Right atrium auricular region (tissue), 2 donors: ENCODE results near the gene ORC5. TPM values are rescaled to one million over a fixed set of nuclear protein-coding genes. Genes with fewer than 3 reads are reported as not detected.

Experiments
- DNase-seq: peaks from one replicate; pipeline ENCODE4 v3.0.0-alpha.2; 2019; ENCODE audit warnings: low spot score
- H3K27ac ChIP-seq, 2 donors: fragments of 200-600 bp; sonication (generic); 1 replicate in 1 of 2; 2 replicates in 1 of 2; pipeline ENCODE4 v1.5.1; 2016 to 2019
- H3K27me3 ChIP-seq, 2 donors: fragments of 200-600 bp; sonication (generic); one replicate each; pipeline versions ENCODE4 v1.5.1 to v1.6.0; 2017 to 2019
- H3K36me3 ChIP-seq: fragments of 200-600 bp; sonication (generic); one replicate; pipeline ENCODE4 v1.5.1; 2016
- H3K4me1 ChIP-seq, 2 donors: fragments of 200-600 bp; sonication (generic); one replicate each; pipeline versions ENCODE4 v1.5.1 to v1.6.0; 2017 to 2019
- H3K4me3 ChIP-seq, 2 donors: fragments of 200-600 bp; sonication (generic); 1 replicate in 1 of 2; 2 replicates in 1 of 2; pipeline ENCODE4 v1.5.1; 2017 to 2019; ENCODE audit warnings: mild to moderate bottlenecking in 1 of 2, moderate library complexity in 1 of 2
- H3K9me3 ChIP-seq, 2 donors: fragments of 200-600 bp; sonication (generic); one replicate each; pipeline ENCODE4 v1.5.1; 2019
- CTCF ChIP-seq, 2 donors: fragments of 200-600 bp; sonication (generic); IDR thresholded peaks; one replicate each; pipeline ENCODE4 v1.5.1; 2019; ENCODE audit warnings: antibody characterized with exemption in 2 of 2
- total RNA-seq, 2 donors: library from RNA; depleted of rRNA; stranded (reverse); fragments of >200 nt; gene quantifications; one replicate each; pipeline ENCODE4 v1.1.0, GENCODE V29; 2016

Gene ORC5
- total RNA-seq, 2 donors from 2014 or later, result 5.5 to 11.9 TPM

- Histone ChIP-seq H3K27me3 (no peaks in the 10 kb centered on the region), H3K4me1 (peaks cover 0 to 19% of the 10 kb centered on the region in 2 donors), H3K27ac (peak overlapping the region; percentile 80 to 87), H3K36me3 (peaks cover 12% of the 10 kb centered on the region), H3K4me3 (peak overlapping the region; percentile 54 to 79), H3K9me3 (no peaks in the 10 kb centered on the region)
- no peak for TF ChIP-seq CTCF (IDR thresholded peaks at IDR 0.05)
- no peak for DNase-seq
These were observed 474 bp downstream of the ORC5 start for GRCh38 chr7:104207348-104207730.

DNA sequence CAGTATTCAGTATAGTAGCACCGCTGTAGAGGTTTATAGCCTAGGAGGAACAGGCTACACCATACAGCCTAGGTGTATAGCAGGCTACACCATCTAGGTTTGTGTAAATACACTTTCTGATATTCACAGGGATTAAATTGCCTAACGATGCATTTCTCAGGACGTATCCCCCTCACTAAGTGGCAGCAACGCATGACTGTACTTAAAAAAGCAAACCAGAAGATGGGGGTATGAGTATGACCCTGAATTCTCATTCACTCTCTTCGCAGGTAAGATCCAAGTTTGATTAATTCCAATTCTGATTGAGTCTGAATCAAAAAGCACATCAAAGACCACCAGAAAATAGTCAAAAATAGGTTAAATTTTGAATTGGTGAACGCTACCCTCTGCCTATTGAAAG is 972 bp downstream of the ORC5 start:
- Histone ChIP-seq H3K4me1 (peaks cover 0 to 19% of the 10 kb centered on the region in 2 donors), H3K4me3 (peak overlapping the region; percentile 54 to 79), H3K27me3 (no peaks in the 10 kb centered on the region), H3K27ac (no peak overlapping the region), H3K36me3 (peaks cover 17% of the 10 kb centered on the region), H3K9me3 (no peaks in the 10 kb centered on the region)
- TF ChIP-seq CTCF (IDR thresholded peaks at IDR 0.05), result no peak
- DNase-seq, result no peak

DNA sequence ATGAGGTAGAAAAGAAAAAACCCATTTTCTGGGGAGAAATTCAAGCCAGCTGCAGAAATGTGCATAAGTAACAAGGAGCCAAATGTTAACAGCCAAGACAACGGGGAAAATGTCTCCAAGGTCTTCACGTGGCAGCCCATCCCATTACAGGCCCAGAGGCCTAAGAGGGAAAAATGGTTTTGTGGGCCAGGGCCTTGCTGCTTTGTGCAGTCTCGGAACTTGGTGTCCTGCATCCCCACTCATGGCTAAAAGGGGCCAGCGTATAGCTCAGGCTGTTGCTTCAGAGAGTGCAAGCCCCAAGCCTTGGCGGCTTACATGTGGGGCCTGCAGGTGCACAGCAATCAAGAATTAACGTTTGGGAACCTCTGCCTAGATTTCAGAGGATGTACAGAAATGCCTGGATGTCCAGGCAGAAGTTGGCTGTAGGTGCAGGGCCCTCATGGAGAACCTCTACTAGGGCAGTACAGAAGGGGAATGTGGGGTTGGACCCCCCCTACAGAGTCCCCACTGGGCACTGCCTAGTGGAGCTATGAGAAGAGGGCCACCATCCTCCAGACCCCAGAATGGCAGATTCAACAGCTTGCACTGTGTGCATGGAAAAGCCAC is 9.0 kb downstream of the ORC5 start:
- no peaks in the 10 kb centered on the region for H3K27me3 ChIP-seq
- H3K4me3 ChIP-seq, result no peak overlapping the region
- no peaks in the 10 kb centered on the region for H3K9me3 ChIP-seq
- H3K36me3 ChIP-seq, result peaks cover 58% of the 10 kb centered on the region
- no peak for DNase-seq
- no peaks in the 10 kb centered on the region for H3K4me1 ChIP-seq
- TF ChIP-seq CTCF (IDR thresholded peaks at IDR 0.05), result no peak
- H3K27ac ChIP-seq, result no peak overlapping the region

- peaks cover 37% of the 10 kb centered on the region for H3K36me3 ChIP-seq
- TF ChIP-seq CTCF (IDR thresholded peaks at IDR 0.05), result no peak
- no peak overlapping the region for H3K4me3 ChIP-seq
- no peaks in the 10 kb centered on the region for H3K27me3 ChIP-seq
- DNase-seq, result no peak
- no peaks in the 10 kb centered on the region for H3K4me1 ChIP-seq
- no peaks in the 10 kb centered on the region for H3K9me3 ChIP-seq
- H3K27ac ChIP-seq, result no peak overlapping the region
These were observed 11.7 kb downstream of the ORC5 start for GRCh38 chr7:104196161-104196560.

GRCh38 chr7:104192434-104192833 is 15.4 kb downstream of the ORC5 start:
- Histone ChIP-seq H3K27ac (no peak overlapping the region), H3K27me3 (no peaks in the 10 kb centered on the region), H3K36me3 (peaks cover 12% of the 10 kb centered on the region), H3K4me3 (no peak overlapping the region), H3K4me1 (no peaks in the 10 kb centered on the region), H3K9me3 (no peaks in the 10 kb centered on the region)
- TF ChIP-seq CTCF (IDR thresholded peaks at IDR 0.05), result no peak
- no peak for DNase-seq

- H3K27ac ChIP-seq, result no peak overlapping the region
- DNase-seq, result no peak
- H3K27me3 ChIP-seq, result no peaks in the 10 kb centered on the region
- H3K9me3 ChIP-seq, result no peaks in the 10 kb centered on the region
- TF ChIP-seq CTCF (IDR thresholded peaks at IDR 0.05), result no peak
- H3K4me3 ChIP-seq, result no peak overlapping the region
- H3K4me1 ChIP-seq, result no peaks in the 10 kb centered on the region
- H3K36me3 ChIP-seq, result peaks cover 31% of the 10 kb centered on the region
These were observed 22.5 kb downstream of the ORC5 start for GRCh38 chr7:104185346-104185745.
